ENCODE data around the gene GANC. TPM values are rescaled to one million over a fixed set of nuclear protein-coding genes. Genes with fewer than 3 reads are reported as not detected.

Gene GANC
- total and polyA plus RNA-seq, 10 donors, result 7.4 to 65.9 (median 42.3) TPM

DNA sequence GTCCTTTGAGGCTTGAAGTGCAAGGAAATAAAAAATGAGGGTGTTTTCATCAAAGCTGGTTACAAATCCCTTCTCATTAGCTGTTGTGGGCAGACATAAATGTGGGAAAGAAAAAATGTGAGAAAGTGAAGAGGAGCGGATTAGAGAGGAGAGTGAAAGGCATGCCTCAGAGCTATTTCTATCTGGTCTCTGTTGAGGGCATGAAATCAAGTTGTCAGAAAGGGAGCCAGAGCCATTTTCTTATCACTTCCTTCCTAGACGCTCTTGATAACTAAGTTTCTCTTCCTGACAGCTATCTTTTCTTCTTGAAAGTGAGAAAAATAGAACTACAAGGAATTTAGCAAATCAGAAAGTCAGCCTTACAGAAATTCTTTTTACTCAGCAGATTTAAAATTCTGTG lies 65.5 kb downstream of the GANC start:
- H3K27me3 ChIP-seq (replicated peaks in 1 of 7), result no peaks in the 10 kb centered on the region
- no peak for DNase-seq
- H3K27ac ChIP-seq, result no peak overlapping the region
- intact Hi-C loops (cut with DNase I; ENCODE audit: low total_unique reads), result no loop called here
- TF ChIP-seq, protein P1, sequence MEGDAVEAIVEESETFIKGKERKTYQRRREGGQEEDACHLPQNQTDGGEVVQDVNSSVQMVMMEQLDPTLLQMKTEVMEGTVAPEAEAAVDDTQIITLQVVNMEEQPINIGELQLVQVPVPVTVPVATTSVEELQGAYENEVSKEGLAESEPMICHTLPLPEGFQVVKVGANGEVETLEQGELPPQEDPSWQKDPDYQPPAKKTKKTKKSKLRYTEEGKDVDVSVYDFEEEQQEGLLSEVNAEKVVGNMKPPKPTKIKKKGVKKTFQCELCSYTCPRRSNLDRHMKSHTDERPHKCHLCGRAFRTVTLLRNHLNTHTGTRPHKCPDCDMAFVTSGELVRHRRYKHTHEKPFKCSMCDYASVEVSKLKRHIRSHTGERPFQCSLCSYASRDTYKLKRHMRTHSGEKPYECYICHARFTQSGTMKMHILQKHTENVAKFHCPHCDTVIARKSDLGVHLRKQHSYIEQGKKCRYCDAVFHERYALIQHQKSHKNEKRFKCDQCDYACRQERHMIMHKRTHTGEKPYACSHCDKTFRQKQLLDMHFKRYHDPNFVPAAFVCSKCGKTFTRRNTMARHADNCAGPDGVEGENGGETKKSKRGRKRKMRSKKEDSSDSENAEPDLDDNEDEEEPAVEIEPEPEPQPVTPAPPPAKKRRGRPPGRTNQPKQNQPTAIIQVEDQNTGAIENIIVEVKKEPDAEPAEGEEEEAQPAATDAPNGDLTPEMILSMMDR (IDR thresholded peaks at IDR 0.05 in 8 of 11, conservative IDR thresholded peaks at IDR 0.05 in 3 of 11), result no peak
- no peak for TF ChIP-seq POLR2AphosphoS5 (IDR thresholded peaks at IDR 0.05)
- no peak for TF ChIP-seq POLR2A (IDR thresholded peaks at IDR 0.05)
- WGBS, 5 donors, result 51 to 60% (median 55%) methylated on average over 2 of the region's 2 CpGs
- no peaks in the 10 kb centered on the region for H3K4me1 ChIP-seq
- no peak overlapping the region for H3K4me3 ChIP-seq
- peaks cover 0 to 35% (median 31%) of the 10 kb centered on the region in 8 donors for H3K9me3 ChIP-seq
- peaks cover 0 to 62% (median 11%) of the 10 kb centered on the region in 6 donors for H3K36me3 ChIP-seq

DNA sequence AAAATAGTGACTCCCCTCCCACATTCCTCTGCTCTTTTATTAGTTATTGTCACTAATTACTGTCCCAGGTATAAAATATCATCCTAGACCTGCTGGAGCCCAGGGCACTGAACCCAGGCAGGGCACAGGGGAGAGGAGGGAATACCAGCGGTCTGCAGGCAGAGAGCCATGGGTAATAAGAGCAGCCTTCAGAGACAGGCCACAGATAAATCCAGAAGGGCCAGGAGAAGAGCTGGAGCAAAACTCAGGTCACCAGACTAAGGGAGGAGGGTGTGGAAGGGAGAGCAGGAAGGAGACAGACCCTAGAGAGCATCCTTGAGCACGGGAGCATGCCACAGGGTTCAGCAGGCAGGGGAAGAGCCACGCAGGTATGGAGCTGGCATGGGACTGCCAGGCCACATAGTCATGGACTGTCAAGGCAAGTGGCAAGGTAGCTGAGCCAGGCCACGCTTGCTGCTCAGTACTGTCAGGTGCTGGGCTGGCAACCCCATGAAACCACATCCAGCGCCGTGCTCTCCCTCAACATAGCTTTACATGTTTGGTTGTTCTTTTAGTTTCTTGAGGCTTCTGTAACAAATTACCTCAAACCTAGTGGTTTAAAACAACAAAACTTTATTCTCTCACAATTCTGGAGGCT lies 70.7 kb downstream of the GANC start:
- Histone ChIP-seq H3K4me1 (no peaks in the 10 kb centered on the region), H3K27me3 (replicated peaks in 1 of 7) (no peaks in the 10 kb centered on the region), H3K27ac (no peak overlapping the region), H3K4me3 (no peak overlapping the region), H3K36me3 (peaks cover 0 to 93% (median 41%) of the 10 kb centered on the region in 6 donors), H3K9me3 (no peaks in the 10 kb centered on the region)
- 85 to 97% (median 94%) methylated on average over 6 of the region's 6 CpGs for WGBS, 5 donors
- no peak for TF ChIP-seq POLR2AphosphoS5 (IDR thresholded peaks at IDR 0.05)
- DNase-seq, result no peak
- intact Hi-C loops (cut with DNase I; ENCODE audit: low total_unique reads), result no loop called here

- H3K9me3 ChIP-seq, result no peaks in the 10 kb centered on the region
- DNase-seq, result no peak
- WGBS, 5 donors, result 50 to 62% (median 58%) methylated on average over 5 of the region's 5 CpGs
- intact Hi-C loops (cut with DNase I; ENCODE audit: low total_unique reads), result no loop called here
- no peaks in the 10 kb centered on the region for H3K4me1 ChIP-seq
- H3K27me3 ChIP-seq (replicated peaks in 1 of 7), result no peaks in the 10 kb centered on the region
- TF ChIP-seq, protein P1 (IDR thresholded peaks at IDR 0.05 in 8 of 11, conservative IDR thresholded peaks at IDR 0.05 in 3 of 11), result no peak
- TF ChIP-seq POLR2AphosphoS5 (IDR thresholded peaks at IDR 0.05), result no peak
- no peak for TF ChIP-seq POLR2A (IDR thresholded peaks at IDR 0.05)
- H3K36me3 ChIP-seq, result peaks cover 0 to 99% (median 50%) of the 10 kb centered on the region in 6 donors
- no peak overlapping the region for H3K4me3 ChIP-seq
- H3K27ac ChIP-seq, result peak overlapping the region in 1 of 8 donors; percentile 14
These were observed 71.8 kb downstream of the GANC start for GRCh38 chr15:42344763-42345162.

GRCh38 chr15:42345504-42345903 lies 72.5 kb downstream of the GANC start:
- H3K9me3 ChIP-seq, result no peaks in the 10 kb centered on the region
- H3K36me3 ChIP-seq, result peaks cover 0 to 99% (median 57%) of the 10 kb centered on the region in 6 donors
- no peak overlapping the region for H3K27ac ChIP-seq
- TF ChIP-seq POLR2AphosphoS5 (IDR thresholded peaks at IDR 0.05) (no peak), POLR2A (IDR thresholded peaks at IDR 0.05) (no peak)
- TF ChIP-seq, protein P1 (IDR thresholded peaks at IDR 0.05 in 8 of 11, conservative IDR thresholded peaks at IDR 0.05 in 3 of 11), result no peak
- DNase-seq, result no peak
- WGBS, 5 donors, result 90 to 98% (median 92%) methylated on average over 3 of the region's 3 CpGs
- intact Hi-C loops (cut with DNase I; ENCODE audit: low total_unique reads), result no loop called here
- H3K27me3 ChIP-seq (replicated peaks in 1 of 7), result no peaks in the 10 kb centered on the region
- H3K4me3 ChIP-seq, result no peak overlapping the region
- H3K4me1 ChIP-seq, result no peaks in the 10 kb centered on the region
